GM23248 (cell line): ENCODE results near the gene SLC35F3. TPM values are rescaled to one million over a fixed set of nuclear protein-coding genes. Genes with fewer than 3 reads are reported as not detected.
"Not testable (repeated sequence)": the region's sequence is repeated elsewhere in the genome, so short reads cannot be mapped to it uniquely, and the experiment has no call there.

Experiments
- DNase-seq: peaks from one replicate; pipeline ENCODE4 v3.0.0-alpha.2; 2015
- H2AFZ ChIP-seq: fragments of 200-600 bp; sonication (generic); 2 replicates; pipeline ENCODE4 v1.6.1; 2016; ENCODE audit warnings: antibody characterized with exemption
- H3F3A ChIP-seq: fragments of 200-600 bp; sonication (generic); 2 replicates; pipeline ENCODE4 v1.6.1; 2016; ENCODE audit warnings: mild to moderate bottlenecking, antibody characterized with exemption, mixed run types; ENCODE audit not compliant: insufficient read depth
- H3K27ac ChIP-seq: fragments of 200-600 bp; sonication (generic); 2 replicates; pipeline ENCODE4 v1.5.1; 2016; ENCODE audit warnings: mild to moderate bottlenecking
- H3K27me3 ChIP-seq: fragments of 200-600 bp; sonication (generic); replicated peaks from 2 replicates; pipeline ENCODE4 v1.6.1; 2016; ENCODE audit warnings: mild to moderate bottlenecking; ENCODE audit not compliant: insufficient read depth
- H3K36me3 ChIP-seq: fragments of 200-600 bp; sonication (generic); 2 replicates; pipeline ENCODE4 v1.6.1; 2016; ENCODE audit warnings: low read depth, mild to moderate bottlenecking
- H3K4me1 ChIP-seq: fragments of 200-600 bp; sonication (generic); 2 replicates; pipeline ENCODE4 v1.6.1; 2016; ENCODE audit warnings: mild to moderate bottlenecking; ENCODE audit not compliant: insufficient read depth
- H3K4me2 ChIP-seq: fragments of 200-600 bp; sonication (generic); one replicate; pipeline ENCODE4 v1.6.1; 2016; ENCODE audit warnings: mild to moderate bottlenecking; ENCODE audit not compliant: unreplicated experiment
- H3K4me3 ChIP-seq: fragments of 200-600 bp; sonication (generic); 2 replicates; pipeline ENCODE4 v1.5.1; 2016; ENCODE audit warnings: mild to moderate bottlenecking
- H3K79me2 ChIP-seq: fragments of 200-600 bp; sonication (generic); 2 replicates; pipeline ENCODE4 v1.6.1; 2016; ENCODE audit warnings: mild to moderate bottlenecking; ENCODE audit not compliant: insufficient read depth
- H3K9ac ChIP-seq: fragments of 200-600 bp; sonication (generic); 2 replicates; pipeline ENCODE4 v1.6.1; 2016; ENCODE audit warnings: mild to moderate bottlenecking
- H3K9me2 ChIP-seq: fragments of 200-600 bp; sonication (generic); 2 replicates; pipeline ENCODE4 v1.6.1; 2016; ENCODE audit warnings: mixed run types, mild to moderate bottlenecking, moderate library complexity; ENCODE audit not compliant: insufficient read depth
- H3K9me3 ChIP-seq: fragments of 200-600 bp; sonication (generic); one replicate; pipeline ENCODE4 v1.6.1; 2017; ENCODE audit warnings: low read depth
- H4K20me1 ChIP-seq: fragments of 200-600 bp; sonication (generic); 2 replicates; pipeline ENCODE4 v1.6.0; 2016; ENCODE audit not compliant: insufficient read depth
- EZH2 ChIP-seq: fragments of 200-600 bp; sonication (generic); IDR thresholded peaks from 2 replicates; pipeline ENCODE4 v1.6.1; 2018; ENCODE audit warnings: antibody characterized with exemption, mild to moderate bottlenecking; ENCODE audit not compliant: insufficient read depth, poor library complexity, severe bottlenecking
- EZH2phosphoT487 ChIP-seq: fragments of 200-600 bp; sonication (generic); IDR thresholded peaks from 2 replicates; pipeline ENCODE4 v1.6.1; 2018; ENCODE audit warnings: antibody characterized with exemption, moderate library complexity, mild to moderate bottlenecking, low read depth; ENCODE audit not compliant: insufficient read depth
- WGBS, 2 experiments: methylation state at CpG; one replicate each; pipeline ENCODE4 v1.1.6; 2015 to 2017; ENCODE audit warnings: low lambda C conversion rate in 2 of 2, low coverage in 1 of 2; ENCODE audit errors: missing lambda C conversion rate in 2 of 2; 5-methylcytosine and 5-hydroxymethylcytosine counted together
- in situ Hi-C: fragments of 300-500 bp; cut with MboI; formaldehyde crosslinking; loops from 2 replicates; pipeline ENCODE4 v1.15.0; 2020
- polyA plus RNA-seq: library from polyadenylated mRNA; unstranded; fragments of >200 nt; fragmentation: Nextera tagmentation; extraction: Ambion mirVana; gene quantifications from 2 replicates; pipeline ENCODE4 v1.2.1, GENCODE V29; 2016
- total RNA-seq: library from RNA; depleted of rRNA; stranded (reverse); fragments of >200 nt; shearing (Covaris generic); gene quantifications from 2 replicates; pipeline ENCODE4 v1.2.3, GENCODE V29; 2014

Gene SLC35F3
- total and polyA plus RNA-seq, 2 experiments from 2014 or later = 0.43 to 1.3 TPM

DNA sequence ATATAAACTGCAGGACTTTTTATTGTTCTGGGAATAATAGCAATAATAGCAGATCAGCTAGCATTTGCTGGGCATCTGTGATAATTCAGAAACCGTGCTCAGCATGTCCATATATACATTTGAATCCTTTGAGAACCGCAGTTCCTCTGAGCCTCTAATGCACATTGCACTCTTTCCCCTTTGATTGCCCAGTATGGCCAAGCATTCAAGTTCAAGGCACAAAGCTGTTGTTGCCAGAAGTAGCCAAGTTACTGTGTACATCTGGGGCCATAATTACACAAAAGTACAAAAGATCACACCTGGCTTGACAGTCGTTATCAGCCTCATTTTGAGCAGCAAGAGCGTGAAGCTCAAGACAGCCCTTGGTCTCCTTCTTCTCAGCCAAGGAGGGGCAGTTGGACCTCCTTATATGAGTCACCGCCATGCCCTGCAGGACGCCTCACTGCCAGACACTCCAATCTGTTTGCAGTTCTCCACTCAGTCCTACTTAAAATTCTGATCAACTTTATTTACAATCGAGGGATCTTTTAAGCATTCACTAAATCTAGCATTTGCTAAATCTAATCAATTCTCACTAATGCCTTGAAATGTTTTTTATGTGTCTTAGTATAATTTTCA is 216.0 kb downstream of the SLC35F3 start:
- Histone ChIP-seq H3K36me3 (no peaks in the 10 kb centered on the region), H3K9me2 (no peaks in the 10 kb centered on the region), H3K27me3 (0 out of 2 replicates have a peak, but pooled peaks cover 3% of the 10 kb centered on the region), H2AFZ (no peak overlapping the region), H4K20me1 (no peaks in the 10 kb centered on the region), H3K79me2 (no peaks in the 10 kb centered on the region), H3K4me1 (no peaks in the 10 kb centered on the region), H3K9me3 (no peaks in the 10 kb centered on the region), H3K4me3 (no peak overlapping the region), H3K9ac (no peak overlapping the region), H3F3A (no peaks in the 10 kb centered on the region), H3K27ac (no peak overlapping the region), H3K4me2 (no peak overlapping the region)
- in situ Hi-C loops = loop anchor here (25.0 kb wide), 1 partner anchor 992 kb away; no protein-coding TSS in a partner anchor
- 59% methylated on average over 7 of the region's 7 CpGs for WGBS, 2 experiments
- no peak for DNase-seq
- no peak for TF ChIP-seq EZH2phosphoT487
- no peak for TF ChIP-seq EZH2

DNA sequence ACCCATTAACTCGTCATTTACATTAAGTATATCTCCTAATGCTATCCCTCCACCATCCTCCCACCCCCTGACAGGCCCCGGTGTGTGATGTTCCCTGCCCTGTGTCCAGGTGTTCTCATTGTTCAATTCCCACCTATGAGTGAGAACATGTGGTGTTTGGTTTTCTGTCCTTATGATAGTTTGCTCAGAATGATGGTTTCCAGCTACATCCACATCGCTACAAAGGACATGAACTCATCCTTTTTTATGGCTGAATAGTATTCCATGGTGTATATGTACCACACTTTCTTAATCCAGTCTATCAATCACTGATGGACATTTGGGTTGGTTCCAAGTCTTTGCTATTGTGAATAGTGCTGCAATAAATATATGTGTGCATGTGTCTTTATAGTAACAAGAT is 217.2 kb downstream of the SLC35F3 start:
- H3K4me3 ChIP-seq, H4K20me1 ChIP-seq, DNase-seq, H3K36me3 ChIP-seq, H3K9ac ChIP-seq, H3K27me3 ChIP-seq, H3K79me2 ChIP-seq, H3K27ac ChIP-seq, H3F3A ChIP-seq, H3K4me1 ChIP-seq, H3K4me2 ChIP-seq, H2AFZ ChIP-seq, H3K9me3 ChIP-seq, H3K9me2 ChIP-seq: not testable (repeated sequence)
- in situ Hi-C loops = loop anchor here (25.0 kb wide), 1 partner anchor 991 kb away; no protein-coding TSS in a partner anchor
- 48 to 50% methylated on average over 3 of the region's 3 CpGs for WGBS, 2 experiments

DNA sequence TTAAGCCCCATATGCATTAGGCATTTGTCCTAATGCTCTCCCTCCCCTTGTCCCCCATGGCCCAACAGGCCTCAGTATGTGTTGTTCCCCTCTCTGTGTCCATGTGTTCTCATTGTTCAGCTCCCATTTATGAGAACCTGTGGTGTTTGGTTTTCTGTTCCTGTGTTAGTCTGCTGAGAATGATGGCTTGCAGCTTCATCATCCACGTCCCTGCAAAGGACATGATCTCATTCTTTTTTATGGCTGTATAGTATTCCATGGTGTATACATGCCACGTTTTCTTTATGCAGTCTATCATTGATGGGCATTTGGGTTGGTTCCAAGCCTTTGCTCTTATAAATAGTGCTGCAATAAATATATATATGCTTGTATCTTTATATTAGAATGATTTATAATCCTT is 218.1 kb downstream of the SLC35F3 start:
- H4K20me1 ChIP-seq, H3K4me1 ChIP-seq, H3K9me3 ChIP-seq, H3K27me3 ChIP-seq, H3F3A ChIP-seq, H3K79me2 ChIP-seq, H2AFZ ChIP-seq, H3K4me3 ChIP-seq, H3K27ac ChIP-seq, H3K36me3 ChIP-seq, H3K4me2 ChIP-seq, H3K9me2 ChIP-seq, DNase-seq, H3K9ac ChIP-seq: not testable (repeated sequence)
- WGBS, 2 experiments = 39 to 50% methylated on average over 2 of the region's 2 CpGs
- in situ Hi-C loops = loop anchor here (25.0 kb wide), 1 partner anchor 990 kb away; no protein-coding TSS in a partner anchor

DNA sequence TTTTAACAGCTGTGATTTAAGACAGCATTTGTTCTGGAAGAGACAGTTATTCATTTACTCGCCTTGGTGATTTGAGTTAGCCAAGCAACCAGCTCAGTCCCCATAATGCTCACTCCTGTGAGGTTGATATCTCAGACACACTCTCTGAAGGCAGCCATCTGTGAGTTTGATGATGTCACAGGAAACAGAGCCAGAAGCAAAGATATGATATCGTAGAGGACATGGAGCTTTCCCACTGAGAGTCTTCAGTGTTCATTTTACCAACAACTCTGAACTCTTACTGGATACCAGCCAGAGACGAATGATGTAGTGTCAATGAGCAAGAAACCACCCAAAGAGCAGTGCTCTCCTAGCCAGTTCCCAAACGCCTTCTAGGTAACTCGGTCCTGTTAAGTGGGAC is 219.4 kb downstream of the SLC35F3 start:
- Histone ChIP-seq H3K27me3 (no peaks in the 10 kb centered on the region), H3K9me3 (no peaks in the 10 kb centered on the region), H3K36me3 (no peaks in the 10 kb centered on the region), H3K9me2 (no peaks in the 10 kb centered on the region), H3F3A (no peaks in the 10 kb centered on the region), H3K4me2 (no peak overlapping the region), H3K27ac (no peak overlapping the region), H3K4me3 (no peak overlapping the region), H2AFZ (no peak overlapping the region), H3K4me1 (no peaks in the 10 kb centered on the region), H4K20me1 (no peaks in the 10 kb centered on the region), H3K9ac (no peak overlapping the region), H3K79me2 (no peaks in the 10 kb centered on the region)
- WGBS, 2 experiments = 30 to 42% methylated on average over 5 of the region's 5 CpGs
- in situ Hi-C loops = loop anchor here (25.0 kb wide), 1 partner anchor 988 kb away; no protein-coding TSS in a partner anchor
- TF ChIP-seq EZH2phosphoT487 (no peak), EZH2 (no peak)
- no peak for DNase-seq

GRCh38 chr1:234125283-234125682 is 220.8 kb downstream of the SLC35F3 start:
- TF ChIP-seq EZH2 (no peak), EZH2phosphoT487 (no peak)
- H4K20me1 ChIP-seq = no peaks in the 10 kb centered on the region
- no peaks in the 10 kb centered on the region for H3K9me2 ChIP-seq
- in situ Hi-C loops = no loop called here
- H2AFZ ChIP-seq = 0 out of 2 replicates have a peak overlapping the region, but pooled peaks have one; percentile 27
- no peak overlapping the region for H3K4me3 ChIP-seq
- H3K36me3 ChIP-seq = no peaks in the 10 kb centered on the region
- no peaks in the 10 kb centered on the region for H3K27me3 ChIP-seq
- H3K4me1 ChIP-seq = no peaks in the 10 kb centered on the region
- no peak overlapping the region for H3K27ac ChIP-seq
- H3K79me2 ChIP-seq = no peaks in the 10 kb centered on the region
- no peaks in the 10 kb centered on the region for H3F3A ChIP-seq
- DNase-seq = peak; percentile 69
- 20% methylated on average over 11 of the region's 11 CpGs for WGBS, 2 experiments
- H3K9me3 ChIP-seq = no peaks in the 10 kb centered on the region
- H3K9ac ChIP-seq = no peak overlapping the region
- H3K4me2 ChIP-seq = no peak overlapping the region
